ENCODE measurements around the gene TLK1.

GRCh38 chr2:171171808-171172207 is 11.1 kb upstream of the TLK1 start:
- TF ChIP-seq CTCF (IDR thresholded peaks at IDR 0.05) (no peak), POLR2AphosphoS5 (IDR thresholded peaks at IDR 0.05) (no peak), POLR2A (IDR thresholded peaks at IDR 0.05) (no peak), EP300 (IDR thresholded peaks at IDR 0.05) (no peak)
